ENCODE results near the gene PDE9A.

PDE9A gene

GRCh38 chr21:42755766-42756579 is 102.6 kb downstream of the PDE9A start:
- in situ Hi-C loops (cut with MboI; ENCODE audit: low pct_unique_long_range_greater_than_20kb, low sequenced_read_pairs, unreplicated experiment): no loop called here
- no peak for TF ChIP-seq CTCF (IDR thresholded peaks at IDR 0.05; ENCODE audit: extremely low read depth, insufficient read depth, missing control alignments)
- no peak for DNase-seq (ENCODE audit: low spot score)

DNA sequence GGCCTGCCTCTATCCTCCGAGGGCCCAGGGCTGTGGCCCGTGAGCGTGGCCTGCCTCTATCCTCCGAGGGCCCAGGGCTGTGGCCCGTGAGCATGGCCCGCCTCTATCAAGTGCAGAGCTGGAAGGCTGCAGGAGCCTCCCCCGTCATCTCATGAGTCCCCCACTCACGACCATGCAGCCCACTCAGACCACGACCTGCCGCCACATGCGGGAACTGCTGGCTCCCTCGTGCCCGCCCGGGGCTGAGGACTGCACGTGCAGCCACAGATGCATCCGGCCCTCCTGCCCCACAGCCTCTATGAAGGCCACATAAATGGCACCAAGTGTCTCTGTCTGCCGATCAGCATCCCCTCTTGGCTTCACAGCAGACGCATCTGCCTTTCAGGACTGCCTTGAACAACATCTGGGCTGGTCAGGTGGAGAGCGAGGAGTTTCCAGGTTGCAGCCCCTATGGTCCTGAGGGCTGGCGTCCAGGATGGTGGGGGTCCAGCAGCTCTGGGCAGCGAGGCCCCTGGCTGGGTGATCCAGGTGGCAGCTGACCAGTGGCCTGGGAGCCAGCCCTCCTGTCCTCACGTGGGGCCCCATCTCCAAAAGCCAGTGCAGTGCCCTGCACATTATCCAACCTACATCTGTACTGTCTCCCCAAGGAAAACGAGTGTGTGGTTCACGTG is 103.3 kb downstream of the PDE9A start:
- TF ChIP-seq CTCF (IDR thresholded peaks at IDR 0.05; ENCODE audit: extremely low read depth, insufficient read depth, missing control alignments): no peak
- in situ Hi-C loops (cut with MboI; ENCODE audit: low pct_unique_long_range_greater_than_20kb, low sequenced_read_pairs, unreplicated experiment): no loop called here
- DNase-seq (ENCODE audit: low spot score): no peak

DNA sequence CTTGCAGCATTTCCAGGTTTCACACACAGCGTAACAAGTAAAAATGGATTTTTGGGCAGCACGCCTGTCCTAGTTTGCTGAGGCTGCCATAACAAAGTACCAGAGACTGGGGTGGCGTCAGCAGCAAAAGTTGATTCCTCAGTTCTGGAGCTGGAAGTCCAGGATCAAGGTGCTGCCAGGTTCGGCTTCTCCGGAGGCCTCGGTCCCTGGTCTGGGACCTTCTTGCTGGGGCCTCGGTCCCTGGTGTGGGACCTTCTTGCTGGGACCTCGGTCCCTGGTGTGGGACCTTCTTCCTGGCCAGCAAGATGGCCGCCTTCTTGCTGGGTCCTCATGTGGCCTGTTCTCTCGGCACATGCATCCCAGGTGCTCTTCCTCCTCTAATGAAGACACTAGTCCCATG is 104.0 kb downstream of the PDE9A start:
- in situ Hi-C loops (cut with MboI; ENCODE audit: low pct_unique_long_range_greater_than_20kb, low sequenced_read_pairs, unreplicated experiment): no loop called here
- TF ChIP-seq CTCF (IDR thresholded peaks at IDR 0.05; ENCODE audit: extremely low read depth, insufficient read depth, missing control alignments): no peak
- DNase-seq (ENCODE audit: low spot score): no peak

DNA sequence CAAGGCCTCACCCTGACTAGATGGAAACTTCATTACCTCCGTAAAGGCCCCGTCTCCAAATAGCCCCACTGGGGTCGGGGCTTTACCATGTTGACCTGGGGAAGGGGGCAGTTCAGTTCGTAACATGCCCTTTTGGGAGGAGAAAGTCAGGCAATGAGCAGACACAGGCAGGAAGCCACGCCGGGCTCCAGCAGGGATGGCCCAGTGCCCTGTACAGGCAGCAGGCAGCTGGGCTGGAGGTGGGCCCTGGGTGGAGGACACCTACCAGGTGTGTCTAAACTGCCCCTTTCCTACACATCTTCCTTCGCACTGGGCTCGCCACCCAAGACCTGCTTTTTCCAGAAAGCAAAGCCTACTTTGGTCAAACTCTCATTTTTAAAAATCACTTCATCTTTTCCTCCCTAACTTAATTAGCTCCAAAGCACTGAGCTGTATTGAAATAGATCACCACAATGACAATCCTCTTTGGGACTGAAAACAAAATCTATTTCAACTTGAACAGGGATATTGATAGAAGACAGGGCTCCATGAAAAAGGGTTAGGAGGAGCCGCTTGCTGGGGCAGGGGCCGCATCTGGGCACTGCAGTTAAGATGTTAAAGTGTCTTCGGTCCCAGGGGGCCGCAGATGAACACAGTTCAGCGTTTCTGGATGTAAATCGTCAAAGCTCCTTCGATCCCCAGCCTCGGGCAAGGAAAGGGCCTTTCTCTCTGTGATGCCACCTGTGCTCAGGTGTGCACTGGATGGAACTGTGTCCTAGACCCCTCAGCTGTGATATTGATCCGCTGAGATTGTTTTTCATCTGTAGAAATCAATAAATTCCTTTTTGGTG is 104.6 kb downstream of the PDE9A start:
- DNase-seq (ENCODE audit: low spot score): no peak
- in situ Hi-C loops (cut with MboI; ENCODE audit: low pct_unique_long_range_greater_than_20kb, low sequenced_read_pairs, unreplicated experiment): no loop called here
- no peak for TF ChIP-seq CTCF (IDR thresholded peaks at IDR 0.05; ENCODE audit: extremely low read depth, insufficient read depth, missing control alignments)

DNA sequence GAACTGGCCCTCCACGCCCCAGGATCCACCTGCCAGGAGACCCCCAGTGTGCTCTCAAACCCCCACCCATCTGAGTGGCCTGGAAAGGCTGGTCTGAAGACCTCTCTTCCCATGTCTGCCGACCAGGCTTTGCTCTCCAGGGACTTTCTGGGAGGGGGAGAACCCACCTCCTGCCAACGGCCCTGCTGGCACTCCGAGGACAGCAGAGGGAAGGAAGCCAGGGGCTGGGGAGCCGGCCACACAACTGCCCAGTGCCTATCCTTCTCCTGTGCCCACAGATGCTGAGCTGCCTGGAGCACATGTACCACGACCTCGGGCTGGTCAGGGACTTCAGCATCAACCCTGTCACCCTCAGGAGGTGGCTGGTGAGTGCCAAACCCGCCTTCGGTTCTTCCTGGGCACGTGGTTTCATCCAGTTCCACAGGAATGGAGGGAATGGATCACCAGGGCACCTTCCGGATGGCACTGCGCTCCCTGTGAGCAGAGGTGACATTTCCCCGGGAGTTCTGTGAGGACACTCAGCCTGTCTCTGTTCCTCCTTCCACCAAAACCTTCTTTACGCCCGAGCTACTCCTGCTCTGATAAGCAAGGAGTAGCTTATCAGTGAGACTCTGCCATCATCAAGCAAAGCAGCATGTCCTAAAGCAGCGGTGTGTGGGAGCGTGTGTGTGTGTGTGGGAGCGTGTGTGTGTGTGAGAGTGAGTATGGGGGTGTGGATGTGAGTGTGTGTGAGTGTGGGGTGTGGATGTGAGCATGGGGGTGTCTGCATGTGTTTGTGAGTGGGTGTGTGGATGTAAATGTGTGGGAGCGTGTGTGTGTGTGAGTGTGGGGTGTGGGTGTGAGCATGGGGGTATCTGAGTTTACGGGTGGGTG is 105.5 kb downstream of the PDE9A start:
- in situ Hi-C loops (cut with MboI; ENCODE audit: low pct_unique_long_range_greater_than_20kb, low sequenced_read_pairs, unreplicated experiment): no loop called here
- DNase-seq (ENCODE audit: low spot score): no peak
- TF ChIP-seq CTCF (IDR thresholded peaks at IDR 0.05; ENCODE audit: extremely low read depth, insufficient read depth, missing control alignments): no peak

- no peak for DNase-seq (ENCODE audit: low spot score)
- in situ Hi-C loops (cut with MboI; ENCODE audit: low pct_unique_long_range_greater_than_20kb, low sequenced_read_pairs, unreplicated experiment): no loop called here
- no peak for TF ChIP-seq CTCF (IDR thresholded peaks at IDR 0.05; ENCODE audit: extremely low read depth, insufficient read depth, missing control alignments)
Observed at GRCh38 chr21:42759594-42759927, 106.1 kb downstream of the PDE9A start.
